GM21367 (cell line): ENCODE measurements around the gene TIAL1.
"Not testable (repeated sequence)": the region's sequence is repeated elsewhere in the genome, so short reads cannot be mapped to it uniquely, and the experiment has no call there.

ENCODE experiments used
- ATAC-seq: cut with Tn5 transposase; IDR thresholded peaks from one replicate; pipeline ENCODE4 v1.9.1; 2021; ENCODE audit not compliant: unreplicated experiment

The TIAL1 gene

GRCh38 chr10:119532251-119532650, 64.5 kb downstream of the TIAL1 start:
- not testable (repeated sequence) for ATAC-seq

GRCh38 chr10:119531067-119531466, 65.7 kb downstream of the TIAL1 start:
- no peak for ATAC-seq

- not testable (repeated sequence) for ATAC-seq
Measured at GRCh38 chr10:119528663-119529237, 68.0 kb downstream of the TIAL1 start.

- no peak for ATAC-seq
Measured at GRCh38 chr10:119526621-119527592, 69.9 kb downstream of the TIAL1 start.

GRCh38 chr10:119526149-119526548, 70.6 kb downstream of the TIAL1 start:
- ATAC-seq: no peak

- ATAC-seq: no peak
Measured at GRCh38 chr10:119525116-119525515, 71.6 kb downstream of the TIAL1 start.

- no peak for ATAC-seq
Measured at GRCh38 chr10:119524720-119525070, 72.1 kb downstream of the TIAL1 start.

GRCh38 chr10:119523895-119524719, 72.7 kb downstream of the TIAL1 start:
- no peak for ATAC-seq
